Neuronal stem cell (in vitro differentiated cells): ENCODE measurements around the gene WDR72.

ENCODE experiments used
- DNase-seq: peaks from one replicate; pipeline ENCODE4 v3.0.0-alpha.2; 2013; ENCODE audit warnings: low spot score
- H2AFZ ChIP-seq: one replicate; pipeline ENCODE4 v1.6.1; 2013; ENCODE audit warnings: mild to moderate bottlenecking, low read length, inconsistent platforms
- H2AK5ac ChIP-seq: 2 replicates; pipeline ENCODE4 v1.6.1; 2013; ENCODE audit warnings: low read depth, mild to moderate bottlenecking, inconsistent platforms, low read length, moderate library complexity, mixed read lengths
- H2BK120ac ChIP-seq: 2 replicates; pipeline ENCODE4 v1.6.1; 2013; ENCODE audit warnings: low read depth, mild to moderate bottlenecking, inconsistent platforms, low read length, moderate library complexity, mixed read lengths
- H2BK12ac ChIP-seq: one replicate; pipeline ENCODE4 v1.6.1; 2013; ENCODE audit warnings: low read length, inconsistent platforms
- H2BK15ac ChIP-seq: 2 replicates; pipeline ENCODE4 v1.6.1; 2013; ENCODE audit warnings: mild to moderate bottlenecking, low read length, inconsistent platforms, mixed read lengths
- H2BK5ac ChIP-seq: one replicate; pipeline ENCODE4 v1.6.1; 2013; ENCODE audit warnings: inconsistent platforms, mild to moderate bottlenecking, low read length, moderate library complexity
- H3K14ac ChIP-seq: one replicate; pipeline ENCODE4 v1.6.1; 2013; ENCODE audit warnings: low read length, inconsistent platforms
- H3K18ac ChIP-seq: 2 replicates; pipeline ENCODE4 v1.6.1; 2013; ENCODE audit warnings: low read length, inconsistent platforms
- H3K23ac ChIP-seq: 2 replicates; pipeline ENCODE4 v1.6.1; 2013; ENCODE audit warnings: low read depth, mild to moderate bottlenecking, mixed read lengths, low read length, inconsistent platforms; ENCODE audit not compliant: poor library complexity
- H3K27ac ChIP-seq: replicated peaks from 3 replicates; pipeline ENCODE4 v1.5.1; 2013; ENCODE audit warnings: low read length, inconsistent platforms
- H3K27me3 ChIP-seq, 3 experiments: 2 replicates each; pipeline ENCODE4 v1.6.1; 2013; ENCODE audit warnings: low read length in 3 of 3, mild to moderate bottlenecking in 2 of 3, inconsistent platforms in 1 of 3, low read depth in 1 of 3, mixed read lengths in 1 of 3, moderate library complexity in 1 of 3; ENCODE audit not compliant: control insufficient read depth in 3 of 3, insufficient read depth in 3 of 3
- H3K36me3 ChIP-seq, 2 donors: replicated peaks in 1 of 2; 2 replicates each; pipeline ENCODE4 v1.6.1; 2013; ENCODE audit warnings: low read length in 2 of 2; ENCODE audit not compliant: control insufficient read depth in 2 of 2, insufficient read depth in 2 of 2
- H3K4ac ChIP-seq: 2 replicates; pipeline ENCODE4 v1.6.1; 2013; ENCODE audit warnings: inconsistent platforms, mild to moderate bottlenecking, low read length, moderate library complexity
- H3K4me1 ChIP-seq, 2 donors: 1 replicate in 1 of 2; 2 replicates in 1 of 2; pipeline ENCODE4 v1.6.1; 2013; ENCODE audit warnings: low read length in 2 of 2, low read depth in 1 of 2; ENCODE audit not compliant: control insufficient read depth in 2 of 2, insufficient read depth in 1 of 2
- H3K4me2 ChIP-seq: one replicate; pipeline ENCODE4 v1.6.1; 2013; ENCODE audit warnings: mild to moderate bottlenecking, low read length, inconsistent platforms; ENCODE audit not compliant: insufficient read depth, poor library complexity, severe bottlenecking
- H3K4me3 ChIP-seq, 2 donors: 2 replicates each; pipeline ENCODE4 v1.5.1; 2013; ENCODE audit warnings: low read length in 2 of 2, mild to moderate bottlenecking in 2 of 2, inconsistent platforms in 1 of 2, moderate library complexity in 1 of 2
- H3K79me1 ChIP-seq: one replicate; pipeline ENCODE4 v1.6.1; 2013; ENCODE audit warnings: low read depth, mild to moderate bottlenecking, inconsistent platforms, low read length, moderate library complexity
- H3K9ac ChIP-seq: one replicate; pipeline ENCODE4 v1.6.1; 2013; ENCODE audit warnings: mild to moderate bottlenecking, low read depth, low read length, inconsistent platforms; ENCODE audit not compliant: poor library complexity
- H3K9me3 ChIP-seq, 2 donors: replicated peaks in 1 of 2; 2 replicates each; pipeline versions ENCODE3 to v1.6.1; 2013; ENCODE audit warnings: low read length in 2 of 2, mild to moderate bottlenecking in 2 of 2, inconsistent platforms in 1 of 2, low read depth in 1 of 2, mixed read lengths in 1 of 2, moderate library complexity in 1 of 2; ENCODE audit not compliant: control insufficient read depth in 2 of 2, insufficient read depth in 1 of 2
- H4K8ac ChIP-seq: one replicate; pipeline ENCODE4 v1.6.1; 2013; ENCODE audit warnings: low read depth, mild to moderate bottlenecking, inconsistent platforms, low read length, moderate library complexity
- H4K91ac ChIP-seq: one replicate; pipeline ENCODE4 v1.6.1; 2013; ENCODE audit warnings: low read length, low read depth, mild to moderate bottlenecking, inconsistent platforms; ENCODE audit not compliant: poor library complexity
- WGBS, 2 donors: extraction: QIAGEN DNeasy Blood & Tissue Kit; methylation state at CpG; one replicate each; pipeline ENCODE4 v1.1.7; 2013; ENCODE audit warnings: missing lambda C conversion rate in 2 of 2, mixed read lengths in 1 of 2; ENCODE audit not compliant: insufficient read length in 2 of 2, insufficient replicate concordance in 1 of 2; ENCODE audit errors: extremely low coverage in 2 of 2; 5-methylcytosine and 5-hydroxymethylcytosine counted together

The WDR72 gene

DNA sequence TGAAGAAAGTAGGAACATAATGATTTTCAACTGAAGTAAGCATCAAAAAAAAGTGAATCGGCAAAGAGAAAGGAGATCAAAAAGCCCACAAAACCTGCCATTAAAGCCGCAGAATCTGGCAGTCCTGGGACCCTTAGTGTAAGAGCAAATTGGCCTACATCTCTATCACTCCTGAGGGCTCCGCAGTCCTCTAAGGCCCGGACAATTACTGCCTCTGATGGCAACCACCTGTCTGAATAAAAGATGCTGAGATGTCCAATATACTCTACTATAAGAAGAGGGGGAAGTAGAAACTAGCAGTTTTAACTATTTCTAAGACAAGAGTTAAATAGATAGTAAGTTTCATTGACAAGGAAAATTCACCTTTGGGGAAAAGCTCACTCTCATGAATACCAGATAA, 20.3 kb downstream of the WDR72 start:
- no peak overlapping the region for H2AFZ ChIP-seq
- H2BK15ac ChIP-seq, result no peak overlapping the region
- no peak overlapping the region for H3K4ac ChIP-seq
- no peak overlapping the region for H2AK5ac ChIP-seq
- H3K14ac ChIP-seq, result no peak overlapping the region
- H3K36me3 ChIP-seq, result no peaks in the 10 kb centered on the region
- no peaks in the 10 kb centered on the region for H3K4me1 ChIP-seq
- no peak overlapping the region for H4K8ac ChIP-seq
- peaks cover 0 to 4% (median 0%) of the 10 kb centered on the region in 3 experiments for H3K27me3 ChIP-seq
- H2BK120ac ChIP-seq, result no peak overlapping the region
- H3K4me3 ChIP-seq, result no peak overlapping the region
- H2BK5ac ChIP-seq, result no peak overlapping the region
- H3K4me2 ChIP-seq, result no peak overlapping the region
- H4K91ac ChIP-seq, result no peak overlapping the region
- H3K9ac ChIP-seq, result no peak overlapping the region
- no peak overlapping the region for H3K23ac ChIP-seq
- H3K18ac ChIP-seq, result no peak overlapping the region
- no peak for DNase-seq
- no peaks in the 10 kb centered on the region for H3K79me1 ChIP-seq
- H3K9me3 ChIP-seq, result no peaks in the 10 kb centered on the region
- no peak overlapping the region for H2BK12ac ChIP-seq
- no CpG with 5 or more reads among the region's 4 CpGs for WGBS, 2 donors
- no peak overlapping the region for H3K27ac ChIP-seq

DNA sequence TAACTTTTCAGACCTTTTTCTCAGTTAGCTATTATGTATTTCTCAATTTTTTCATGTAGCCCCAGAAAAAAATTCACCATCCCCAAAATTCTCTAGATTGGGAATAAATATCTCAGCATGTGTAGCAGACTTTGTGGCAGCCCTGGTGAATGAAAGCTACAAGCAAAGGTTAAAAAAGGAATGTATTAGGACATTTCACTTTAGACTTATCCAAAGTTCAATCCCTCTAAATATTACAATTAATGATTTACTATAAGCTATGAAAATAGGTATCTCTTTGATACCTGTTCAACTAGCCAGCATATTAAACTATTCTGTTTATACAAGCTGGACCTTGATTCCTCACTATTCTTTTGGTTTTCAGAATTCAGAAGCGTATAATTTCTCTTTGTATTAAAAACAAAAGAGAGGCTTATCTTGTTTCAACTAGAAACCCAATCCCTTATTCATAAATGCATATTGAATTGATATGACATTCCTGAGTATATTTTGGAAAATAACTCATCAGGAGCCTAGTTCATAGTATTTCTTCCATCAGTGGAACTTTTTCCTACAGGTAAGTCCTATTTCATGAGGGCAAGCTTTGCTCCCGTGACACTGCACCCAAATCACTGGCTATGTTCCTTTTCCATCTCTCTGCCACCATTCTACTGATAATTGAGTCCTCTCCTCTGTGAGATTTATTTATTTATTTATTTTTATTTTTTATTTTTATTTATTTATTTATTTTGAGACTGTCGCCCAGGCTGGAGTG, 38.0 kb downstream of the WDR72 start:
- Histone ChIP-seq H3K9me3 (no peaks in the 10 kb centered on the region), H2AK5ac (no peak overlapping the region), H3K27ac (no peak overlapping the region), H2AFZ (no peak overlapping the region), H2BK5ac (no peak overlapping the region), H3K14ac (no peak overlapping the region), H3K4me3 (no peak overlapping the region), H2BK120ac (no peak overlapping the region), H3K9ac (no peak overlapping the region), H3K27me3 (peaks cover 0 to 9% (median 0%) of the 10 kb centered on the region in 3 experiments), H3K4ac (no peak overlapping the region), H3K79me1 (no peaks in the 10 kb centered on the region), H2BK12ac (no peak overlapping the region), H2BK15ac (no peak overlapping the region), H3K18ac (no peak overlapping the region), H3K23ac (no peak overlapping the region), H3K4me2 (no peak overlapping the region), H3K36me3 (no peaks in the 10 kb centered on the region), H4K8ac (no peak overlapping the region), H4K91ac (no peak overlapping the region), H3K4me1 (no peaks in the 10 kb centered on the region)
- no CpG with 5 or more reads among the region's 3 CpGs for WGBS, 2 donors
- no peak for DNase-seq

- no peak for DNase-seq
- WGBS, 2 donors, result no CpG with 5 or more reads among the region's 3 CpGs
- H2BK120ac ChIP-seq, result no peak overlapping the region
Measured at GRCh38 chr15:53716909-53717876, 42.3 kb downstream of the WDR72 start.

DNA sequence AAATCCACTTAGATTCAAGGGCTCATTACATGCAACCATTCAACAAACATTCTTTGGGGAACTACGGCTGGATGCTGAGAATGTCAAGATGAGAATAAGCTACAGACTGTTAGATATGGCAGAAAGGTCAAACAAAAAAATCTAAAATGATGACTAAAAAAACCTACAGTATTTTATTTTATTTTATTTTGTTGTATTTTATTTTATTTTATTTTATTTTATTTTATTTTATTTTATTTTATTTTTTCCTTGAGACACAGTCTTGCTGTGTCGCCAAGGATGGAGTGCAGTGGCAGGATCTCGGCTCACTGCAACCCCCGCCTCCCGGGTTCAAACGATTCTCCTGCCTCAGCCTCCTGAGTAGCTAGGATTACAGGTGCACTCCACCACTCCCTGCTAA, 46.2 kb downstream of the WDR72 start:
- Histone ChIP-seq H2BK12ac (no peak overlapping the region), H3K23ac (no peak overlapping the region), H3K4me2 (no peak overlapping the region), H2BK15ac (no peak overlapping the region), H3K4me3 (no peak overlapping the region), H3K9me3 (no peaks in the 10 kb centered on the region), H2AK5ac (no peak overlapping the region), H3K4ac (no peak overlapping the region), H2BK120ac (no peak overlapping the region), H2AFZ (no peak overlapping the region), H3K4me1 (peaks cover 0 to 1% of the 10 kb centered on the region in 2 donors), H4K8ac (no peak overlapping the region), H3K27me3 (no peaks in the 10 kb centered on the region), H3K27ac (no peak overlapping the region), H2BK5ac (no peak overlapping the region), H4K91ac (no peak overlapping the region), H3K79me1 (no peaks in the 10 kb centered on the region), H3K36me3 (no peaks in the 10 kb centered on the region), H3K14ac (no peak overlapping the region), H3K18ac (no peak overlapping the region), H3K9ac (no peak overlapping the region)
- WGBS, 2 donors, result no CpG with 5 or more reads among the region's 6 CpGs
- no peak for DNase-seq

More at GRCh38 chr15:53716909-53717876, 42.3 kb downstream of the WDR72 start:
- Histone ChIP-seq H3K4me1 (peaks cover 0 to 1% of the 10 kb centered on the region in 2 donors), H3K18ac (no peak overlapping the region), H3K9me3 (no peaks in the 10 kb centered on the region), H2AK5ac (no peak overlapping the region), H3K4me2 (no peak overlapping the region), H3K9ac (no peak overlapping the region), H3K4me3 (no peak overlapping the region), H2BK12ac (no peak overlapping the region), H3K14ac (no peak overlapping the region), H2BK15ac (no peak overlapping the region), H4K8ac (no peak overlapping the region), H3K4ac (no peak overlapping the region), H4K91ac (no peak overlapping the region), H2BK5ac (no peak overlapping the region), H3K27me3 (peaks cover 0 to 9% (median 0%) of the 10 kb centered on the region in 3 experiments), H3K79me1 (no peaks in the 10 kb centered on the region), H3K36me3 (no peaks in the 10 kb centered on the region), H3K27ac (no peak overlapping the region), H2AFZ (no peak overlapping the region), H3K23ac (no peak overlapping the region)
